ENCODE data around the gene DDX43.

DNA sequence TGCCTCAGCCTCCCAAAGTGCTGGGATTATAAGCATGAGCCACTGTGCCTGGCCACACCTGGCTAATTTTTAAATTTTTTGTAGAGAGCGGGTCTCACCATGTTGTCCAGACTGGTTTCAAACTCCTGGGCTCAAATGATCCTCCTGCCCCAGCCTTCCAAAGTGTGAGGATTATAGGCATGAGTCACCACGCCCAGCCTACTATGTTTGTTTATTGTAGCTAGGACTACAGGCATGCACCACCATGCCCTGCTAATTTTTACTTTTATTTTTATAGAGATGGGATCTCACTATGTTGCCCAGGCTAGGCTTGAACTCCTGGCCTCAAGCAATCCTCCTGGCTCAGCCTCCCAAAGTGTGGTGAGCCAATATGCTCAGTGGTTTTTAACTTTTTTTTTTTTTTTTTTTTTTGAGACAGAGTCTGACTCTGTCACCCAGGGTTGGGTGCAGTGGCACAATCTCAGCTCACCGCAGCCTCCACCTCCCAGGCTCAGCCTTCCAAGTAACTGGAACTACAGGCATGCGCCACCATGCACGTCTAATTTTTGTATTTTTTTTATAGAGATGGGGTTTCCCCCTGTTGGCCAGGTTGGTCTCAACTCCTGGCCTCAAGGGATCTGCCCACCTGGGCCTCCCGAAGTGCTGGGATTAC, 12.0 kb upstream of the DDX43 start:
- TF ChIP-seq GABPA (IDR thresholded peaks at IDR 0.05; ENCODE audit: low read depth) (no peak), TEAD4 (IDR thresholded peaks at IDR 0.05; ENCODE audit: borderline replicate concordance, insufficient read depth) (no peak), POLR2AphosphoS5 (IDR thresholded peaks at IDR 0.05; ENCODE audit: low read depth, low read length) (no peak)
